NCI-H460 (cell line): ENCODE measurements around the gene TUBB4A. TPM values are rescaled to one million over a fixed set of nuclear protein-coding genes. Genes with fewer than 3 reads are reported as not detected.
A peak's percentile ranks its signal among the peaks of the same experiment; 100 is the strongest.
"Not testable (repeated sequence)": the region's sequence is repeated elsewhere in the genome, so short reads cannot be mapped to it uniquely, and the experiment has no call there.

Experiments used
- DNase-seq: peaks from one replicate; pipeline ENCODE4 v3.0.0-alpha.2; 2016; ENCODE audit warnings: low read depth; ENCODE audit errors: extremely low read depth
- polyA plus RNA-seq: library from polyadenylated mRNA; depleted of rRNA; stranded (reverse); fragments of >200 nt; gene quantifications from 2 replicates; pipeline ENCODE4 v1.2.3, GENCODE V29; 2014; cell fraction: nucleus; rRNA removed
- total RNA-seq: library from RNA; depleted of rRNA; stranded (reverse); fragments of >200 nt; shearing (Covaris generic); gene quantifications from 2 replicates; pipeline ENCODE4 v1.2.3, GENCODE V29; 2014; rRNA removed

The TUBB4A gene
- total RNA-seq: 4.4 and 6.5 TPM in 2 replicates
- polyA plus RNA-seq: 8.0 and 15.5 TPM in 2 replicates

- DNase-seq: no peak
Observed at GRCh38 chr19:6501740-6502648, at the start of gene TUBB4A. TSS of gene TUBB4A (minus strand) at chr19:6502309. CDS start at chr19:6502212, 97 bp downstream.

- DNase-seq: no peak
Observed at GRCh38 chr19:6551091-6551490, 49.0 kb upstream of the TUBB4A start.

DNA sequence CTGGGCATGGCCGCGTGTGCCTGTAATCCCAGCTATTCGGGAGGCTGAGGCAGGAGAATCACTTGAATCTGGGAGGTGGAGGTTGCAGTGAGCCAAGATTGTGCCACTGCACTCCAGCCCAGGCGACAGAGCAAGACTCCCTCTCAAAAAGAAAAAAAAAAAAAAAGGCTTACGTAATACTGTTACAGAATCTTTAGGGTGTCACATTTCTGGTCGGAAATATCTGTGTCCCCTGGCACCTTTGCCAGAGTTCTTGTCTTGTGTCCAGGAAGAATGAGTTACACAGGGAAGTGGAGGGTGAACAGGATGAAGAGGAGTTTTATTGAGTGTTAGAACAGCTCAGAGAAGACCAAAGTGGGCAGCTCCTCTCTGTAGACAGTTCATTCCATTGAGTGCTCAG is 48.6 kb upstream of the TUBB4A start:
- not testable (repeated sequence) for DNase-seq

GRCh38 chr19:6543866-6544347 is 41.8 kb upstream of the TUBB4A start:
- no peak for DNase-seq

- DNase-seq: no peak
Observed at GRCh38 chr19:6540918-6541689, 39.0 kb upstream of the TUBB4A start.

GRCh38 chr19:6539514-6539913 is 37.4 kb upstream of the TUBB4A start:
- DNase-seq: no peak

DNA sequence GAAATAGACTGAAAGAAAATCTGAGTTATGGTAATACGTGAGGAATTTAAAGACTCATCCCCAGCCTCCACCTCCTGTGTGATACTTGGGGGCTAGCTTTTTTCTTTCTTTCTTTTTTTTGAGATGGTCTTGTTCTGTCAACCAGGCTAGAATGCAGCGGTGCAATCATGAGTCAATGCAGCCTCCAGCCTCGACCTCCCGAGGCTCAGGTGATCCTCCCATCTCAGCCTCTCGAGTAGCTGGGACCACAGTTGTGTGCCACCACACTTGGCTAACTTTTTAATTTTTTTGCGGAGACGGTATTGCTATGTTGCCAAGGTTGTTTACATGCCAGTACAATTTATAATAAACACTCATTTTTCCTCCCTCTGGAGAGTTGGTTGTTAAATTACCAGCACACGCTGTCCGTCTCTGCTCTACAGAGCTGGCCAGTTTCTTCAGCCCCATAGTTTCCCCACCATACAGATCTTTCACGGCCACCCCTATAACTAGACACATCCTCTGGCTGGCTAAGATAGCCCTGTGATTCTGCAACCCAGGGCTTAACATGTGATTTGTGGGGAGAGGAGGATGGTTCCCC is 33.5 kb upstream of the TUBB4A start:
- DNase-seq: no peak

DNA sequence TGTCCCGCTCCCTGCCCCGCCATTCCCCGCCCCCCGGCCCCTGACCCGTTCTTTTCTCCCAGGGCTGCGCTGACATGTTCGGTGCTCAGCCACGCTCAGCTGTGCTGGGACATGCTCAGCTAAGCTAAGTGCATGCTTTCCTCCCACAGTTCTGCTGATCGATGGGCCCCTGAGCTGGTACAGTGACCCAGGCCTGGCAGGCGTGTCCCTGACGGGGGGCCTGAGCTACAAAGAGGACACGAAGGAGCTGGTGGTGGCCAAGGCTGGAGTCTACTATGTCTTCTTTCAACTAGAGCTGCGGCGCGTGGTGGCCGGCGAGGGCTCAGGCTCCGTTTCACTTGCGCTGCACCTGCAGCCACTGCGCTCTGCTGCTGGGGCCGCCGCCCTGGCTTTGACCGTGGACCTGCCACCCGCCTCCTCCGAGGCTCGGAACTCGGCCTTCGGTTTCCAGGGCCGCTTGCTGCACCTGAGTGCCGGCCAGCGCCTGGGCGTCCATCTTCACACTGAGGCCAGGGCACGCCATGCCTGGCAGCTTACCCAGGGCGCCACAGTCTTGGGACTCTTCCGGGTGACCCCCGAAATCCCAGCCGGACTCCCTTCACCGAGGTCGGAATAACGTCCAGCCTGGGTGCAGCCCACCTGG is 32.5 kb upstream of the TUBB4A start:
- DNase-seq: no peak

- DNase-seq: no peak
Observed at GRCh38 chr19:6533746-6534418, 31.8 kb upstream of the TUBB4A start.

DNA sequence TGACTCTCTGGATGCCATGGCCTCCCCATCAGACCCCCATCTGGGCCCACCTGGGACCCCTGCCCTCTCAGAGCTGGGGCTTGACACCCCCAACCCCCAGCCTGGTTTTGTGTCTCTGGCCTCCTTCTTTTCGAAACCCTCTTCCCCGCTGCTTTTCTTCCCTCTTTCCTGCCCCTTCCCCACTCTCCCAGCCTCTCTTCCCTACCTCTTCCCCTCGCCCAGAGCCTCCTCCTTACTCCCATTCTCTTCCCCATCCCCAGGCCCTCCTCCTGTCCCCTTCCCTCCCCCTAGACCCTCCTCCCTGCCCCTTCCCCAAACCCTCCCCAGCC is 30.9 kb upstream of the TUBB4A start:
- DNase-seq: no peak

DNA sequence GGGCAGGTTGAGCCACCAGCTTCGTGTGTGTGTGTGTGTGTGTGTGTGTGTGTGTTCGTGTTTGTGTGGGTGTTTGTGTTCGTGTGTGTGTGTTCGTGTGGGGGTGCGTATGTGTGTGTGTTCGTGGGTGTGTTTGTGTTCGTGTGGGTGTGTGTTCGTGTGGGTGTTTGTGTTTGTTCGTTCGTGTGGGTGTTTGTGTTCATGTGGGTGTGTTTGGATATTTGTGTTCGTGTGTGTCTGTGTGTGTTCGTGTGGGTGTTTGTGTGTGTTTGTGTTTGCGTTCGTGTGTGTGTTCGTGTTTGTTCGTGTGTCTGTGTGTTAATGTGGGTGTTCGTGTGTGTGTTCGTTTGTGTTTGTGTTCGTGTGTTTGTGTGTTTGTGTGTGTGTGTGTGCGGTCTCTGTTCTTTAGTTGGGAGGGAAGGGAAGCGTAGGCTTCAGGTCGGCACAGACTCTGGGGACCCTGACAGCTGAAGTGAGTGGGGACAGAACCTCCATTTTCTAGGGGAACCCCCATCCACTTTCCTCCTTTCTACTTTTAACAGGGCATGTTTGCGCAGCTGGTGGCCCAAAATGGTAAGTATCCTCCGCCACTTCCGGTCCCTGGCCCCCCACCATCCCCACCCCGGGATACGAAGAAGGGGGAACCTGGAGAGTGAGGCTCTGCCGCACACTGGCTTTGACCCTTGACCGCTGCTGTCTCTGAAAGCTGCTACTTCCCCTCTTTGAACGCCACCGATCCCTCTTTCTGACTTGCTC is 30.3 kb upstream of the TUBB4A start:
- DNase-seq: no peak

DNA sequence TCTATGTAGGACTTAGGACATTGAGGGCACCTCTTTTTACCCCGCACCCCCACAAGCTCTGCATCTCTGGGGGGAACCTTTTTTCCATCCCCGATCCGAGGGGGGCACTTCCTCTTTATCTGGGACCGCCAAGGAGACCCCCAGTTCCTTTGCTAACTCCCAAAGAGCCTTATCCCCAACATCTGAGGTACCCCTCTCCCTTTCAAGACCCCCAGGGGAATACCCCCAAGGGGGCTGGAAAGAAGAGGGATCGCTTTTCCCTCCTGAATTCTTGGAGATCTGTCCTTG is 29.8 kb upstream of the TUBB4A start:
- DNase-seq: no peak

DNA sequence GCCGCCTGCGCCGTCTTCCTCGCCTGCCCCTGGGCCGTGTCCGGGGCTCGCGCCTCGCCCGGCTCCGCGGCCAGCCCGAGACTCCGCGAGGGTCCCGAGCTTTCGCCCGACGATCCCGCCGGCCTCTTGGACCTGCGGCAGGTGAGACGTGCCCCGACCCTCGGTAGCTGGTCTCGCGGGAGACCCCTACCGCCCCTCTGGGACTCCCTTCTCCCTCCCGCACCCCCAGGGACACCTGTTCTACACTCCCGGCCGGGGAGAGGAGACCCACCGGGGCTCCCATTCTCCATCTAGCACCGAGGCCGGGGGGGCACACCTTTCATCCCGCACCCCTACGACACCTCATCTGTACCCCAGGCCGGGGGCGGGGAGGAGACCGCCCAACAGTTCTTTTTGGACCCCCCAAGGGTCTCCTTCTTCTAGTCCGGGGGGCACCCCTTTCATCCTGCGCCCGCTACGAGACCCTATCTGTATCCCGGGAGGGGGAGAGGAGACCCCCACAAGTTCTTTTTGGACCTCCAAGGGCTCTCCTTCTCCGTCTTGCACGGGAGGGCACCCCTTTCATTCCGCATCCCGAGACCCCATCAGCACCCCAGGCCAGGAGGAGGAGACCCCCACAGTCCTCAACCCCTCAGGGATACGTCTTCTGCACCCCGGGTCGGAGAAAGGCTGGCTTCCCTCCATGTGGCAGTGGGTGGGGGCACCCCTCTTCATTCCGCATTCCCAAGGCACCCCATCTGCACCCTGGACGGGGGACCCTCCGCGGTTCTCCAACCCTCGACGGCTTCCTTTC is 29.2 kb upstream of the TUBB4A start:
- DNase-seq: no peak

DNA sequence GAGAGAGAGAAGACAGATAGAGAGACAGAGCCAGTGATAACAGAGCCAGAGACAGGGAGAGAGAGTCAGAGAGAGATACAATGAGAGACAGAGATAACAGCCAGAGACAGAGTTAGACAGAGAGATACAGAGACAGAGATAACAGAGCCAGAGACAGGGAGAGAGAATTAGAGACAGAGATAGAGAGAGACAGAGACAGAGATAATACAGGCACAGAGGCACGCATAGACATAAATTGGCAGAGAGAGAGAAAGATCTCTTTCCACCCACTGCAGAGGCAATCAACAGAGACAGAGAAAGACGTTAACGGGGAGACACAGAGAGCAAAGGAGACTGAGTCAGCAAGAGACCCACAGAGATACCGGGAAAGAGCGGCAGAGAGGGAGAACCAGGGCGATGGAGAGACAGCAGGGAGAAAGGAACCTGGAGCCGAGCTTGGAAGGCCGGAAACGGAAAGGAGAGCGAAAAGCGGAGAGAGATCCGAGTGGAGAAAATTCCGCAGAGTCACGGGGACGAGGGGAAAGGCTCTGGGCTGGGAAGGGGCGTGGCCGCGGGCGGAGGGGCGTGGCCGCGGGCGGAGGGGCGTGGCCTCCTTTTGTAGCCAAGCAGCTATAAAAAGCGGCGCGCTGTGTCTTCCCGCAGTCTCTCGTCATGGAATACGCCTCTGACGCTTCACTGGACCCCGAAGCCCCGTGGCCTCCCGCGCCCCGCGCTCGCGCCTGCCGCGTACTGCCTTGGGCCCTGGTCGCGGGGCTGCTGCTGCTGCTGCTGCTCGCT is 28.5 kb upstream of the TUBB4A start, which contains the start of gene TNFSF9:
TNFSF9 (plus strand) TSS at position 641 of the 777 bp plus-strand sequence; CDS start at position 652, 11 bp downstream.
- peak; percentile 86 for DNase-seq

- no peak for DNase-seq
Observed at GRCh38 chr19:6529937-6530385, 27.9 kb upstream of the TUBB4A start.

DNA sequence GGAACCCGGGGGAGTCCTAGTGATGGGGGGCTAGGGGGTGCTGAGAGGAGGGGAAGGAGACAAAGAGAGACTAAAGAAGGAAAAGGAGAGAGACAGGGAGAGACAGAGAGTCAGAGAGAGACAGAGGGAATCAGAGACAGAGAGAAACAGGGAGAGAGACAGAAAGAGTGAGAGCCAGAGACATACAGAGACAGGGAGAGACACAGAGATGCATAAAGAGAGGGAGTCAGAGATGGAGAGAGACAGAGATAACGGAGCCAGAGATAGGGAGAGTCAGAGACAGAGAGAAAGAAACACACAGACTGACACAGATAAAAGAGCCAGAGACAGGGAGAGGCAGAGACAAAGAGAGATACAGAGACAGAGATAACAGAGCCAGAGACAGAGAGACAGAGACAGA is 27.2 kb upstream of the TUBB4A start:
- DNase-seq: no peak

DNA sequence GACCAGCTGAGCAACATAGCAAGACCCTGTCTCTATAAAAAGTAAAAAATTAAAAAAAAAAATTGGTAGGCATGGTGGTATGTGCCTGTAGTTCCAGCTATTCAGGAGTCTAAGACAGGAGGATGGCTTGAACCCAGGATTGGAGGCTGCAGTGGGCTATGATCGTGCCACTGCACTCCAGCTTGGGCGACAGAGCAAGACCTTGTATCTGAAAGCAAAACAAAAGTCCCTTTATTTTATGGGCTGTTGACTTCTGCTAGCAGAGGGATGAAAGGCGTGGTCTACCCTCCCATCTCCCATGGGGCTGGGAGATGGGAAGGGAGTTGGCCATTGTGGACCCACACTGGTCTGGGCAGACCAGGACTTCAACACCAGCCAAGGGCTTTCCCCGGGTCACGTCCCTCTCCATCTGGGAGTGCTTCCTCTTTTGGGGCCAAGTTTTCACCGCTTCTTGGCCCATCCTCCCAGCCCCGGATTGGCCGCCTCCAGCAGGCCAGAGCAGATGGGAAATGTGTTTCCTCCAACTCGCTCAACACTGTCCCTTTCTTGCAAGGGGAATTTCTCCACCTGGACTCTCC is 26.5 kb upstream of the TUBB4A start:
- no peak for DNase-seq
